A549 (cell line): ENCODE data around the gene RNF4. TPM values are rescaled to one million over a fixed set of nuclear protein-coding genes. Genes with fewer than 3 reads are reported as not detected.

Source experiments
- ATAC-seq, 2 experiments: fragments of 200-7000 bp in 1 of 2; fragments of >200 bp in 1 of 2; cut with Nextera tagmentation in 1 of 2; cut with Tn5 transposase in 1 of 2; 3 replicates each; pipeline versions ENCODE4 v1.8.0 to v1.9.1; 2018 to 2020; ENCODE audit warnings: mild to moderate bottlenecking in 1 of 2, moderate library complexity in 1 of 2
- CTCF ChIA-PET: fragments of 300-600 bp; sonication (Branson Sonifier 250); formaldehyde crosslinking; extraction: SDS; loops from one replicate; lab custom pipeline; 2021; ENCODE audit warnings: antibody characterized with exemption, inconsistent platforms; lab: Yijun Ruan, JAX
- POLR2A ChIA-PET: fragments of 350-600 bp; formaldehyde crosslinking; extraction: SDS; loops from one replicate; lab custom pipeline; 2021; ENCODE audit warnings: antibody characterized with exemption, inconsistent platforms; lab: Yijun Ruan, JAX
- DNase-seq, 2 experiments: peaks; one replicate each; pipeline versions ENCODE4 v3.0.0 to v3.0.0-alpha.2; 2011 to 2016; ENCODE audit warnings: low read depth in 1 of 2, low spot score in 1 of 2
- FAIRE-seq: peaks from 2 replicates; lab custom pipeline; 2011; peaks lifted over from hg19 to GRCh38; lab: Jason Lieb, UNC
- H3K27ac ChIP-seq, 2 experiments: fragments of >200 bp; sonication (Bioruptor Twin); formaldehyde crosslinking; 3 replicates each; pipeline ENCODE4 v1.5.1; 2016 to 2017
- H3K4me1 ChIP-seq: fragments of >200 bp; sonication (Bioruptor Twin); formaldehyde crosslinking; 3 replicates; pipeline ENCODE4 v1.6.1; 2016
- H3K4me2 ChIP-seq: fragments of >200 bp; sonication (Bioruptor Twin); formaldehyde crosslinking; 3 replicates; pipeline ENCODE4 v1.6.1; 2016
- H3K4me3 ChIP-seq: fragments of >200 bp; sonication (Bioruptor Twin); formaldehyde crosslinking; 3 replicates; pipeline ENCODE4 v1.5.1; 2016
- H3K9me3 ChIP-seq: fragments of >200 bp; sonication (Bioruptor Twin); formaldehyde crosslinking; 3 replicates; pipeline ENCODE4 v1.6.1; 2016
- ATOH8 ChIP-seq: fragments of 250-450 bp; sonication (Bioruptor Pico); IDR thresholded peaks from 2 replicates; pipeline ENCODE4 v1.5.0; 2020; ENCODE audit warnings: low read depth, mild to moderate bottlenecking, moderate library complexity
- BHLHE40 ChIP-seq: IDR thresholded peaks from 2 replicates; pipeline ENCODE4 v1.6.1; 2012; ENCODE audit warnings: low read depth, low read length, inconsistent platforms
- CHD2 ChIP-seq: fragments of 150-350 bp; IDR thresholded peaks from 2 replicates; pipeline ENCODE4 v1.6.1; 2014; ENCODE audit warnings: low read length; ENCODE audit not compliant: partially characterized antibody
- EP300 ChIP-seq, 2 experiments: fragments of >200 bp; sonication (Bioruptor Twin); formaldehyde crosslinking; IDR thresholded peaks; 2 replicates in 1 of 2; 3 replicates in 1 of 2; pipeline ENCODE4 v1.6.1; 2016 to 2017
- ESRRA ChIP-seq: fragments of 150-350 bp; IDR thresholded peaks from 2 replicates; pipeline ENCODE4 v1.6.1; 2014; ENCODE audit warnings: mild to moderate bottlenecking, low read length, borderline replicate concordance
- FOSB ChIP-seq: fragments of 250-450 bp; sonication (Bioruptor Pico); IDR thresholded peaks from 2 replicates; pipeline ENCODE4 v1.5.0; 2020; ENCODE audit warnings: mild to moderate bottlenecking, moderate library complexity
- GATA3 ChIP-seq: IDR thresholded peaks from 2 replicates; pipeline ENCODE4 v1.6.1; 2012; ENCODE audit warnings: borderline replicate concordance
- HOXA7 ChIP-seq: fragments of 250-450 bp; sonication (Bioruptor Pico); IDR thresholded peaks from 2 replicates; pipeline ENCODE4 v1.5.0; 2020; ENCODE audit warnings: mild to moderate bottlenecking, moderate library complexity
- KDM1A ChIP-seq: fragments of 200-600 bp; sonication (generic); IDR thresholded peaks from 2 replicates; pipeline ENCODE4 v1.6.1; 2016; ENCODE audit warnings: low read depth, mild to moderate bottlenecking
- KDM5A ChIP-seq: fragments of 200-600 bp; sonication (generic); IDR thresholded peaks from 2 replicates; pipeline ENCODE4 v1.6.1; 2016; ENCODE audit warnings: antibody characterized with exemption, mild to moderate bottlenecking
- MYC ChIP-seq: IDR thresholded peaks from 2 replicates; pipeline ENCODE4 v1.6.1; 2012; ENCODE audit warnings: mild to moderate bottlenecking, inconsistent platforms, low read length, improper control_type of control experiment, borderline replicate concordance
- NFE2L2 ChIP-seq: fragments of 150-350 bp; conservative IDR thresholded peaks from 2 replicates; pipeline ENCODE4 v1.6.1; 2014; ENCODE audit warnings: low read length
- NPAS2 ChIP-seq: fragments of 250-450 bp; sonication (Bioruptor Pico); IDR thresholded peaks from 2 replicates; pipeline ENCODE4 v1.8.0; 2022; ENCODE audit warnings: mild to moderate bottlenecking, moderate library complexity, borderline replicate concordance
- PBX3 ChIP-seq: IDR thresholded peaks from 2 replicates; pipeline ENCODE4 v1.6.1; 2012
- RAD21 ChIP-seq, 2 experiments: fragments of >200 bp in 1 of 2; sonication (Bioruptor Twin) in 1 of 2; formaldehyde crosslinking in 1 of 2; IDR thresholded peaks in 1 of 2; conservative IDR thresholded peaks in 1 of 2; 2 replicates in 1 of 2; 3 replicates in 1 of 2; pipeline ENCODE4 v1.6.1; 2012 to 2018; ENCODE audit warnings: inconsistent platforms in 1 of 2
- RARB ChIP-seq: fragments of 250-450 bp; sonication (Bioruptor Pico); IDR thresholded peaks from 2 replicates; pipeline ENCODE4 v1.8.0; 2021; ENCODE audit warnings: mild to moderate bottlenecking, moderate library complexity
- RCOR1 ChIP-seq: fragments of 150-350 bp; IDR thresholded peaks from 2 replicates; pipeline ENCODE4 v1.6.1; 2014; ENCODE audit warnings: antibody characterized with exemption, low read length, low read depth
- REST ChIP-seq: fragments of 200-600 bp; sonication (generic); IDR thresholded peaks from 2 replicates; pipeline ENCODE4 v1.6.1; 2016; ENCODE audit warnings: antibody characterized with exemption, mild to moderate bottlenecking, moderate library complexity
- RFX5 ChIP-seq: fragments of 450-650 bp; IDR thresholded peaks from 2 replicates; pipeline ENCODE4 v1.7.1; 2014; ENCODE audit warnings: antibody characterized with exemption, mild to moderate bottlenecking, moderate library complexity
- SMC3 ChIP-seq: fragments of >200 bp; sonication (Bioruptor Twin); formaldehyde crosslinking; IDR thresholded peaks from 3 replicates; pipeline ENCODE4 v1.6.1; 2018; ENCODE audit warnings: inconsistent platforms
- TP53 ChIP-seq: fragments of 250-450 bp; sonication (Bioruptor Pico); IDR thresholded peaks from 2 replicates; pipeline ENCODE4 v1.5.0; 2021; ENCODE audit warnings: mild to moderate bottlenecking, moderate library complexity
- ZNF302 ChIP-seq: fragments of 250-450 bp; sonication (Bioruptor Pico); IDR thresholded peaks from 2 replicates; pipeline ENCODE4 v1.9.0; 2021; ENCODE audit warnings: inconsistent platforms, mild to moderate bottlenecking, moderate library complexity
- WGBS: methylation state at CpG from one replicate; pipeline ENCODE4 v1.1.6; 2017; ENCODE audit errors: missing lambda C conversion rate; 5-methylcytosine and 5-hydroxymethylcytosine counted together
- polyA plus RNA-seq, 4 experiments: library from polyadenylated mRNA; depleted of rRNA in 3 of 4; stranded (reverse); fragments of >200 nt; fragmentation: RNase III in 1 of 4; extraction: RNeasy Plus Mini Kit Qiagen cat#74134 plus additional on column Dnase treatment in 1 of 4; gene quantifications; 2 replicates in 3 of 4; 3 replicates in 1 of 4; pipeline ENCODE4 v1.2.3, GENCODE V29; 2011 to 2017
- TF ChIP-seq, protein P1 (sequence below): fragments of >200 bp; sonication (Bioruptor Twin); formaldehyde crosslinking; IDR thresholded peaks from 3 replicates; pipeline ENCODE4 v1.6.1; 2016
- TF ChIP-seq, protein P2 (sequence below): fragments of 450-650 bp; IDR thresholded peaks from 2 replicates; pipeline ENCODE4 v1.6.1; 2014; ENCODE audit warnings: antibody characterized with exemption
- TF ChIP-seq, protein P3 (sequence below): IDR thresholded peaks from 2 replicates; pipeline ENCODE4 v1.6.1; 2012; ENCODE audit warnings: low read depth, borderline replicate concordance
- TF ChIP-seq, protein P4 (sequence below): fragments of 150-350 bp; IDR thresholded peaks from 2 replicates; pipeline ENCODE4 v1.6.1; 2014; ENCODE audit warnings: low read depth, mild to moderate bottlenecking, low read length

The RNF4 gene
- polyA plus RNA-seq, 2 of the 4 experiments (the other 2 are of a cell fraction) = 65.8 to 93.5 TPM

DNA sequence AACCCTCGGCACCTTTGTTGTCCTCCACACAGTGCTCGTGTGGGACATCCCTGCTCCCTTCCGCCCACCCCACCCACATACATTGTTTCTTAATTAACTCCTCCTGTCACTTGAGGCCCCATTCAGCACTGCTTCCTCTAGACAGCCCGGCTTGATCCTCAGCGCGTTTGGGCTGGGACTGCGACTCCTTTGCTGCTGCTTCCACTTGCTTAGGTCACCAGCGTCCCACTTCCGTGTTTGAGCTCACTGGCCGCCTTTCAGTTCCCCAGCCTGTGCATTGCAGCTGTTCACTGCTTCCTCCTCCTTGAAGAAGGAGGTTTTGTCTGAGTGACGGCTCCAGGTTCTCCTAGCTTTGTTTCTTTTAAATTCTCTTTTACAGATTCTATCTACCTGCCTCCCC, 16.1 kb downstream of the RNF4 start:
- WGBS = 94% methylated on average over 11 of the region's 11 CpGs
- Histone ChIP-seq H3K9me3 (no peaks in the 10 kb centered on the region), H3K4me1 (peaks cover 4% of the 10 kb centered on the region; the same call in 2 of the 3 replicates), H3K4me3 (no peak overlapping the region), H3K27ac (no peak overlapping the region), H3K4me2 (no peak overlapping the region)
- POLR2A ChIA-PET = no interaction called here
- FAIRE-seq = no peak
- CTCF ChIA-PET = interaction anchor here (0.5 kb wide), 1 partner anchor 86 kb away, joined by 3 read pairs; no protein-coding TSS in a partner anchor
- TF ChIP-seq PBX3 (no peak), MYC (no peak), KDM5A (no peak), KDM1A (no peak), ESRRA (no peak), ATOH8 (CRISPR knock-in tag) (no peak), BHLHE40 (no peak), REST (no peak), NFE2L2 (no peak), TP53 (no peak), ZNF302 (CRISPR knock-in tag) (no peak), NPAS2 (CRISPR knock-in tag) (no peak), FOSB (CRISPR knock-in tag) (no peak), RFX5 (no peak), RARB (CRISPR knock-in tag) (no peak), GATA3 (no peak)
- TF ChIP-seq, protein P1, sequence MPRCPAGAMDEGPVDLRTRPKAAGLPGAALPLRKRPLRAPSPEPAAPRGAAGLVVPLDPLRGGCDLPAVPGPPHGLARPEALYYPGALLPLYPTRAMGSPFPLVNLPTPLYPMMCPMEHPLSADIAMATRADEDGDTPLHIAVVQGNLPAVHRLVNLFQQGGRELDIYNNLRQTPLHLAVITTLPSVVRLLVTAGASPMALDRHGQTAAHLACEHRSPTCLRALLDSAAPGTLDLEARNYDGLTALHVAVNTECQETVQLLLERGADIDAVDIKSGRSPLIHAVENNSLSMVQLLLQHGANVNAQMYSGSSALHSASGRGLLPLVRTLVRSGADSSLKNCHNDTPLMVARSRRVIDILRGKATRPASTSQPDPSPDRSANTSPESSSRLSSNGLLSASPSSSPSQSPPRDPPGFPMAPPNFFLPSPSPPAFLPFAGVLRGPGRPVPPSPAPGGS = no peak
- TF ChIP-seq, protein P2, sequence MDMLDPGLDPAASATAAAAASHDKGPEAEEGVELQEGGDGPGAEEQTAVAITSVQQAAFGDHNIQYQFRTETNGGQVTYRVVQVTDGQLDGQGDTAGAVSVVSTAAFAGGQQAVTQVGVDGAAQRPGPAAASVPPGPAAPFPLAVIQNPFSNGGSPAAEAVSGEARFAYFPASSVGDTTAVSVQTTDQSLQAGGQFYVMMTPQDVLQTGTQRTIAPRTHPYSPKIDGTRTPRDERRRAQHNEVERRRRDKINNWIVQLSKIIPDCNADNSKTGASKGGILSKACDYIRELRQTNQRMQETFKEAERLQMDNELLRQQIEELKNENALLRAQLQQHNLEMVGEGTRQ = no peak
- TF ChIP-seq, protein P3, sequence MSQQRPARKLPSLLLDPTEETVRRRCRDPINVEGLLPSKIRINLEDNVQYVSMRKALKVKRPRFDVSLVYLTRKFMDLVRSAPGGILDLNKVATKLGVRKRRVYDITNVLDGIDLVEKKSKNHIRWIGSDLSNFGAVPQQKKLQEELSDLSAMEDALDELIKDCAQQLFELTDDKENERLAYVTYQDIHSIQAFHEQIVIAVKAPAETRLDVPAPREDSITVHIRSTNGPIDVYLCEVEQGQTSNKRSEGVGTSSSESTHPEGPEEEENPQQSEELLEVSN = no peak
- DNase-seq = no peak
- ATAC-seq = no peak

GRCh38 chr4:2485956-2486355, 17.1 kb downstream of the RNF4 start:
- CTCF ChIA-PET = interaction anchor here (0.7 kb wide), 1 partner anchor 11 kb away, joined by 4 read pairs; no protein-coding TSS in a partner anchor
- 98% methylated on average over 4 of the region's 4 CpGs for WGBS
- Histone ChIP-seq H3K4me1 (peaks cover 13% of the 10 kb centered on the region; the same call in 2 of the 3 replicates), H3K4me2 (no peak overlapping the region), H3K9me3 (no peaks in the 10 kb centered on the region), H3K4me3 (no peak overlapping the region), H3K27ac (no peak overlapping the region)
- DNase-seq = no peak
- no peak for ATAC-seq
- FAIRE-seq = no peak
- no peak for TF ChIP-seq RFX5
- no peak for TF ChIP-seq CHD2
- no peak for TF ChIP-seq HOXA7
- no peak for TF ChIP-seq RCOR1
- TF ChIP-seq KDM1A = no peak
- TF ChIP-seq RARB (CRISPR knock-in tag) = no peak
- TF ChIP-seq, protein P4, sequence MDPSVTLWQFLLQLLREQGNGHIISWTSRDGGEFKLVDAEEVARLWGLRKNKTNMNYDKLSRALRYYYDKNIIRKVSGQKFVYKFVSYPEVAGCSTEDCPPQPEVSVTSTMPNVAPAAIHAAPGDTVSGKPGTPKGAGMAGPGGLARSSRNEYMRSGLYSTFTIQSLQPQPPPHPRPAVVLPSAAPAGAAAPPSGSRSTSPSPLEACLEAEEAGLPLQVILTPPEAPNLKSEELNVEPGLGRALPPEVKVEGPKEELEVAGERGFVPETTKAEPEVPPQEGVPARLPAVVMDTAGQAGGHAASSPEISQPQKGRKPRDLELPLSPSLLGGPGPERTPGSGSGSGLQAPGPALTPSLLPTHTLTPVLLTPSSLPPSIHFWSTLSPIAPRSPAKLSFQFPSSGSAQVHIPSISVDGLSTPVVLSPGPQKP = no peak
- TF ChIP-seq, protein P1 = no peak
- TF ChIP-seq RAD21 (conservative IDR thresholded peaks at IDR 0.05 in 1 of 2, IDR thresholded peaks at IDR 0.05 in 1 of 2) = no peak
- TF ChIP-seq EP300 (IDR thresholded peaks at IDR 0.05) = no peak
- no peak for TF ChIP-seq SMC3
- POLR2A ChIA-PET = no interaction called here
